Gastrocnemius medialis (tissue), 4 donors: Measurements from ENCODE around the gene BACE1.

Experiments
- CTCF ChIP-seq, 5 experiments: fragments of 450-650 bp in 3 of 5; fragments of 200-600 bp in 2 of 5; sonication (generic) in 2 of 5; IDR thresholded peaks in 4 of 5; conservative IDR thresholded peaks in 1 of 5; 1 replicate in 4 of 5; 2 replicates in 1 of 5; pipeline ENCODE4 v1.5.1; 2016 to 2019; ENCODE audit warnings: antibody characterized with exemption in 5 of 5, mild to moderate bottlenecking in 3 of 5, moderate library complexity in 3 of 5
- POLR2A ChIP-seq, 2 donors: fragments of 450-650 bp; IDR thresholded peaks; one replicate each; pipeline ENCODE4 v1.6.1; 2017; ENCODE audit warnings: antibody characterized with exemption in 2 of 2, mild to moderate bottlenecking in 2 of 2, moderate library complexity in 2 of 2

- TF ChIP-seq CTCF (IDR thresholded peaks at IDR 0.05 in 4 of 5, conservative IDR thresholded peaks at IDR 0.05 in 1 of 5) (no peak), POLR2A (IDR thresholded peaks at IDR 0.05) (no peak)
These were observed 6.7 kb downstream of the BACE1 start for GRCh38 chr11:117309310-117309709.
